HUDEP-2 (cell line): ENCODE measurements around the gene CYP26B1.
A peak's percentile ranks its signal among the peaks of the same experiment; 100 is the strongest.

ENCODE experiments used
- DNase-seq, 76 experiments: peaks; one replicate each; lab custom pipeline; 2025; ENCODE audit not compliant: unreplicated experiment in 76 of 76; lab: John Stamatoyannopoulos, UW

CYP26B1 gene

GRCh38 chr2:72155151-72155550, 7.5 kb upstream of the CYP26B1 start:
- DNase-seq, result no peak

- no peak for DNase-seq
These were observed 6.8 kb upstream of the CYP26B1 start for GRCh38 chr2:72154386-72154975.

- DNase-seq, result no peak
These were observed 6.3 kb upstream of the CYP26B1 start for GRCh38 chr2:72153924-72154323.

GRCh38 chr2:72153026-72153791, 5.5 kb upstream of the CYP26B1 start:
- no peak for DNase-seq

- DNase-seq, result no peak
These were observed 3.2 kb upstream of the CYP26B1 start for GRCh38 chr2:72150861-72151356.

GRCh38 chr2:72150157-72150860, 2.6 kb upstream of the CYP26B1 start:
- DNase-seq, result peak in 65 of 76 experiments; percentile 2 to 80 (median 48)

- DNase-seq, result no peak
These were observed 2.0 kb upstream of the CYP26B1 start for GRCh38 chr2:72149556-72150156.

GRCh38 chr2:72148837-72149555, 1.3 kb upstream of the CYP26B1 start:
- DNase-seq, result peak in 2 of 76 experiments; percentile 7 to 15

- DNase-seq, result no peak
These were observed 558 bp upstream of the CYP26B1 start for GRCh38 chr2:72148003-72148836.

- DNase-seq, result no peak
These were observed 1.0 kb downstream of the CYP26B1 start for GRCh38 chr2:72146347-72147302.

GRCh38 chr2:72145658-72146329, 1.9 kb downstream of the CYP26B1 start:
- DNase-seq, result no peak

GRCh38 chr2:72145289-72145657, 2.4 kb downstream of the CYP26B1 start:
- DNase-seq, result no peak

GRCh38 chr2:72144632-72145288, 2.9 kb downstream of the CYP26B1 start:
- DNase-seq, result no peak

- DNase-seq, result no peak
These were observed 3.4 kb downstream of the CYP26B1 start for GRCh38 chr2:72144274-72144631.

- DNase-seq, result peak in 1 of 76 experiments; percentile 31
These were observed 4.0 kb downstream of the CYP26B1 start for GRCh38 chr2:72143441-72144273.

- DNase-seq, result peak in 36 of 76 experiments; percentile 2 to 66 (median 27)
These were observed 4.9 kb downstream of the CYP26B1 start for GRCh38 chr2:72142570-72143440.
